Fibroblast of lung (primary cell): ENCODE data around the gene GAK.

Experiments used
- EZH2 ChIP-seq: IDR thresholded peaks from 2 replicates; pipeline ENCODE4 v1.5.1; 2012; ENCODE audit warnings: low read length, control low read depth, mild to moderate bottlenecking; ENCODE audit errors: missing control alignments
- TF ChIP-seq, protein P1 (sequence below), 2 donors: IDR thresholded peaks in 1 of 2; conservative IDR thresholded peaks in 1 of 2; 1 replicate in 1 of 2; 2 replicates in 1 of 2; pipeline ENCODE4 v1.5.1; 2011 to 2012; ENCODE audit warnings: low read length in 2 of 2, control low read depth in 1 of 2, inconsistent platforms in 1 of 2, low read depth in 1 of 2, mild to moderate bottlenecking in 1 of 2

DNA sequence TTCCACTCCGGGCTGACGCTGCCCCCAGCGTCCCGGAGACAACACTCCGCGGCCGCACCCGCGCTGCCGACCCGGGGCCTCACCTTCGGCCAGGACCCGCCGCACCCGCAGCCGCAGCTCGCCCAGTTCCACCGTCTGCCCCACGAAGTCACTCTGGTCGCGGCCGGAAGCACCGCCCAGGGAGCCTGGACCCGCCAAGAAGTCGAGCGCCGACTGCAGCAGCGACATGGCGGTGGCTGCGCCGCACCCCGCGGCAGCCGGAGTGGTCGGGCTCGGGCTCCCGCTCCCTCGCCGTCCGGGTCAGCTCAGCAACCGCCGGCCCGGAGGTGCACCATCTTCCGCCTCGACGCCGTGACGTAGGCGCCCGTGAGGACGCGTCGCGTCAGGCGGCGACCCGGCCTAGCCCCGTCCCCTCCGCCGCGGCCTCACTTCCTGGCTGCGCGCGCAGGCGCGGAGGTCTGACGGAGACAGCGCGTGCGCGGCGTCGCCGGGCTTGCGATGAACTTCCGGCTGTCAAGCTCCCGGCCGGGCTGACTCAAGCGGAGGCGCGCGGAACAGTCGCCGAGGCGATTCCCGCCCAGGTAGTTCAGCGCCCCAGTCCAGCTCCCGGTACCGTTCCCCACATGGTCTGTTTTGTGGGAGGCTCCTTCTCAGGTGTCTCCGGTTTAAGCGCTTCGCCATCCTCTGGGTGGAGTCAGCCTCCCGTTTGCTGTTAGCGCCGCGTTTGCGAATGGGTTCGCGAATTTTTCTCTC is at the start of gene GAK, which contains the start of gene TMEM175:
- TF ChIP-seq, protein P1, sequence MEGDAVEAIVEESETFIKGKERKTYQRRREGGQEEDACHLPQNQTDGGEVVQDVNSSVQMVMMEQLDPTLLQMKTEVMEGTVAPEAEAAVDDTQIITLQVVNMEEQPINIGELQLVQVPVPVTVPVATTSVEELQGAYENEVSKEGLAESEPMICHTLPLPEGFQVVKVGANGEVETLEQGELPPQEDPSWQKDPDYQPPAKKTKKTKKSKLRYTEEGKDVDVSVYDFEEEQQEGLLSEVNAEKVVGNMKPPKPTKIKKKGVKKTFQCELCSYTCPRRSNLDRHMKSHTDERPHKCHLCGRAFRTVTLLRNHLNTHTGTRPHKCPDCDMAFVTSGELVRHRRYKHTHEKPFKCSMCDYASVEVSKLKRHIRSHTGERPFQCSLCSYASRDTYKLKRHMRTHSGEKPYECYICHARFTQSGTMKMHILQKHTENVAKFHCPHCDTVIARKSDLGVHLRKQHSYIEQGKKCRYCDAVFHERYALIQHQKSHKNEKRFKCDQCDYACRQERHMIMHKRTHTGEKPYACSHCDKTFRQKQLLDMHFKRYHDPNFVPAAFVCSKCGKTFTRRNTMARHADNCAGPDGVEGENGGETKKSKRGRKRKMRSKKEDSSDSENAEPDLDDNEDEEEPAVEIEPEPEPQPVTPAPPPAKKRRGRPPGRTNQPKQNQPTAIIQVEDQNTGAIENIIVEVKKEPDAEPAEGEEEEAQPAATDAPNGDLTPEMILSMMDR (conservative IDR thresholded peaks at IDR 0.05 in 1 of 2, IDR thresholded peaks at IDR 0.05 in 1 of 2; ENCODE audit: low read depth in 1 of 2, low read length in 2 of 2): no peak
- TF ChIP-seq EZH2: no peak
